Muscle of leg (tissue), 16 donors: ENCODE measurements around the gene SPINK4. TPM values are rescaled to one million over a fixed set of nuclear protein-coding genes. Genes with fewer than 3 reads are reported as not detected.
A peak's percentile ranks its signal among the peaks of the same experiment; 100 is the strongest.

Source experiments
- DNase-seq: peaks from one replicate; pipeline ENCODE4 v3.0.0; 2013
- H3K27ac ChIP-seq: one replicate; pipeline ENCODE4 v1.5.1; 2013; ENCODE audit warnings: mild to moderate bottlenecking, low read length, control low read depth
- H3K27me3 ChIP-seq: one replicate; pipeline ENCODE4 v1.6.1; 2013; ENCODE audit warnings: low read length; ENCODE audit not compliant: control insufficient read depth, insufficient read depth
- H3K36me3 ChIP-seq: one replicate; pipeline ENCODE4 v1.6.1; 2013; ENCODE audit warnings: low read length; ENCODE audit not compliant: control insufficient read depth, insufficient read depth
- H3K4me1 ChIP-seq: one replicate; pipeline ENCODE4 v1.6.1; 2013; ENCODE audit warnings: low read length; ENCODE audit not compliant: control insufficient read depth, insufficient read depth
- H3K4me3 ChIP-seq: one replicate; pipeline ENCODE4 v1.5.1; 2013; ENCODE audit warnings: low read length, control low read depth
- H3K9me3 ChIP-seq: replicated peaks from 2 replicates; pipeline ENCODE4 v1.6.1; 2013; ENCODE audit warnings: low read depth, low read length; ENCODE audit not compliant: control insufficient read depth
- WGBS: methylation state at CpG from one replicate; pipeline ENCODE4 v1.1.5; 2013; ENCODE audit warnings: missing lambda C conversion rate; ENCODE audit not compliant: insufficient coverage; 5-methylcytosine and 5-hydroxymethylcytosine counted together
- long read RNA-seq, 11 donors: transcript quantifications; one replicate each; lab custom pipeline, GENCODE V29; 2026
- polyA plus RNA-seq, 8 donors: library from polyadenylated mRNA; unstranded; fragments of 120-200 nt; gene quantifications; one replicate each; pipeline versions ENCODE4 v1.2.1 to v1.2.3, GENCODE V29; 2013; ENCODE audit warnings: inconsistent platforms in 1 of 8, low replicate concordance in 1 of 8; ENCODE audit not compliant: insufficient read length in 8 of 8, insufficient read depth in 1 of 8
- total RNA-seq: library from RNA; stranded (reverse); fragments of 120-200 nt; gene quantifications from one replicate; pipeline ENCODE4 v1.2.4, GENCODE V29; 2013

SPINK4 gene, protein sequence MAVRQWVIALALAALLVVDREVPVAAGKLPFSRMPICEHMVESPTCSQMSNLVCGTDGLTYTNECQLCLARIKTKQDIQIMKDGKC
- total RNA-seq (0.31 TPM), polyA plus RNA-seq (under 1 TPM in 3 of 8 donors, not detected in 5; 0.28 to 0.58 (median 0.49) TPM)
- long read RNA-seq, donor 1, result 0 reads
- long read RNA-seq, donor 2, result 0 reads
- long read RNA-seq, donor 3, result 0 reads
- long read RNA-seq, donor 4, result 0 reads
- long read RNA-seq, donor 5, partial matches to known transcripts, result 0 of 1 reads
- long read RNA-seq, donor 5, other reads (novel, unspliced or antisense), result 0 of 1 reads
- long read RNA-seq, donor 6, result 0 reads
- long read RNA-seq, donor 7, result 0 reads
- long read RNA-seq, donor 8, result 0 reads
- long read RNA-seq, donor 9, result 0 reads
- long read RNA-seq, donor 10, result 0 reads
- long read RNA-seq, donor 11, result 0 reads

DNA sequence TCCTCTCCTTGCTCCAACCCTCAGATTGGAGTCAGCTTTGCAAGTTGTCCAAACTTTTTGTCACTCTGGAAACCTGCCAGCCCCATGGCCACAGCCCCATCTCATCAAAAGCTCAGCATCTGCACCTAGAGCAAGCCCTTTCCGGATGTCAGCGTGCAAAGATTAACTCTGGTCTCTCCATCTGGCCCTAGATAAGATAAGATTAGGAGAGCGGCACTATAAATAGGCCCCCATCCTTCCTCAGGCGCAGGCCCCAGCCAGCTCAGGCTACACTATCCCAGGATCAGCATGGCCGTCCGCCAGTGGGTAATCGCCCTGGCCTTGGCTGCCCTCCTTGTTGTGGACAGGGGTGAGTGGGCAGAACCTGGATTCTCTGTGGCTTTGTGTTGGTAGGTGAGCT, at the start of gene SPINK4:
Gene SPINK4, plus strand, starts transcription at position 247 of the 400 bp plus-strand sequence. Its CDS starts 42 bp downstream, at position 289.
- no peak within 1 kb of the TSS for H3K27ac ChIP-seq
- no CpG with 5 or more reads among the region's 7 CpGs for WGBS
- peak; percentile 25 for DNase-seq
- H3K4me3 ChIP-seq, result no peak within 1 kb of the TSS
- H3K27me3 ChIP-seq, result peaks cover 10% of the 10 kb centered on the region
- H3K9me3 ChIP-seq, result no peaks in the 10 kb centered on the region
- H3K36me3 ChIP-seq, result no peaks in the 10 kb centered on the region
- peaks cover 5% of the 10 kb centered on the region for H3K4me1 ChIP-seq

DNA sequence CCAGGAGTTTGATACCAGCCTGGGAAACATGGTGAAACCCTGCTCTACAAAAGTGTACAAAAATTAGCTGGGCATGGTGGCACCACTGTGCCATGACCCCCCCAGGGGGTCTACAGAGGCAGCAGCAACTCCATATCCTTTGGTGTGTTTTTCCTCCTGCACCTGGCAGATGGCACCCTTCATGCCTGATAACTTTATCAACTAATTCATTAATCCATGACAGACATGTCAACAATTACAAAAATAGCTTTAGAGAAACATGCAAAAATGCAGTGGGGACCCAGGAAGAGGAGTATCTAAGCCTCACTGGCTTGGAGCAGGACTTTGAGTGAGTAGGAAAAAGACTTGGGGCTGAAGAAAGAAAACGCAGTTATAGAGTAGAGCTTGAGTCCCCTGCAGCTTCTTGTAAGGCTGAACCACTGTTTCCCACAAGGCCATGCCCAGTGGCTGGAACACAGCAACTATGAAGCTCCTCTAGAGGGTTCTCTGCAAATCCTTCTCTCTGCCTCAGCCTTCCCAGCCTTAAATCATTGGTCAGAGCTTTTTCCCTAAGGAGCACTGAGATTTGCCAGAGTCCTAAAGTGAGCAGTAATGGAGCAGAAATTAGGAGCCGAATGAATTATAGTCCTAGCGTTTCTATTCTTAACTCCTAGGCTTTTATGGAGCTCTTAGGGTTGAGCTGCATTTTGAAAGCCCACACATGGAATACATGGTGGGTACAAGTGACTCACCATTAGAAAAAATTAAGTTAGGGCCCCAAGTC, 47.3 kb upstream of the SPINK4 start:
- Histone ChIP-seq H3K36me3 (no peaks in the 10 kb centered on the region), H3K27ac (no peak overlapping the region), H3K27me3 (no peaks in the 10 kb centered on the region), H3K4me1 (peaks cover 32% of the 10 kb centered on the region), H3K4me3 (no peak overlapping the region), H3K9me3 (no peaks in the 10 kb centered on the region)
- WGBS, result 25% methylated on average over 1 of the region's 3 CpGs
- peak; percentile 53 for DNase-seq

DNA sequence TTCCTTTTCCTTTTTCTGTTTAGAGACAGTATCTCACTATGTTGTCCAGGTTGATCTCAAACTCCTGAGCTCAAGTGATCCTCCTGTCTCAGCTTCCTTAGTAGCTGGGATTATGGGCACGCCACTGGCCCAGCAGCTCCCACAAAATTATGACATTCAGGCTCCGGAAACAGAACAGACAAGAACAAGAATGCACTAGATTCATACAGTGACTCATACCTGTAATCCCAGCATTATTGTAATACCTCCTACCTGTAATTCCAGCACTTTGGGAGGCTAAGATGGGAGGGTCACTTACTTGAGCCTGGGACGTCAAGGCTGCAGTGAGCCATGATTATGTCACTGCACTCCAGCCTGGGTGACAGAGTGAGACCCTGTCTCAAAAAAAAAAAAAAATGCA, 46.1 kb upstream of the SPINK4 start:
- Histone ChIP-seq H3K9me3 (no peaks in the 10 kb centered on the region), H3K4me1 (peaks cover 23% of the 10 kb centered on the region), H3K36me3 (no peaks in the 10 kb centered on the region), H3K27ac (no peak overlapping the region), H3K4me3 (no peak overlapping the region), H3K27me3 (no peaks in the 10 kb centered on the region)
- DNase-seq, result no peak
- 73% methylated on average over 2 of the region's 3 CpGs for WGBS

DNA sequence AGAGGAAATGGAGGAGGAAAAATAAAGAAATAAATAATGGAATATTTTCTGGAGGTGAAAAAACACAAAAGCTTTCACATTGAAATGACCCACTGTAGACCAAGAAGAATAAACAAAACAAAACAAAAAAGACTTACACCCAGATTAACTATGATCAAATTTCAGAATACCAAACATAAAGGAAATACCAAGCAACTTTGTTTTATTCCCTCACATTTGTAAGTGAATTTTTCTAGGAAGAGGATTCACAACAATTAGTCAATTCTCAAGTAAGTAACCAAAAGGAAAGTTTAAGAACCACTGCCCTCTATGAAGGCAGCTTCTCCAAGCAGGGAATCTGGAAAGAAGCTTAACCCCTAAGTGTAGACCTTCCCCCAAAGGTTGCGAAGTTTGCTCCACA, 43.2 kb upstream of the SPINK4 start:
- Histone ChIP-seq H3K4me1 (peaks cover 8% of the 10 kb centered on the region), H3K36me3 (no peaks in the 10 kb centered on the region), H3K9me3 (no peaks in the 10 kb centered on the region), H3K27ac (peak overlapping the region; percentile 76), H3K4me3 (no peak overlapping the region), H3K27me3 (no peaks in the 10 kb centered on the region)
- DNase-seq, result no peak
- 86% methylated on average over 1 of the region's 1 CpG for WGBS

DNA sequence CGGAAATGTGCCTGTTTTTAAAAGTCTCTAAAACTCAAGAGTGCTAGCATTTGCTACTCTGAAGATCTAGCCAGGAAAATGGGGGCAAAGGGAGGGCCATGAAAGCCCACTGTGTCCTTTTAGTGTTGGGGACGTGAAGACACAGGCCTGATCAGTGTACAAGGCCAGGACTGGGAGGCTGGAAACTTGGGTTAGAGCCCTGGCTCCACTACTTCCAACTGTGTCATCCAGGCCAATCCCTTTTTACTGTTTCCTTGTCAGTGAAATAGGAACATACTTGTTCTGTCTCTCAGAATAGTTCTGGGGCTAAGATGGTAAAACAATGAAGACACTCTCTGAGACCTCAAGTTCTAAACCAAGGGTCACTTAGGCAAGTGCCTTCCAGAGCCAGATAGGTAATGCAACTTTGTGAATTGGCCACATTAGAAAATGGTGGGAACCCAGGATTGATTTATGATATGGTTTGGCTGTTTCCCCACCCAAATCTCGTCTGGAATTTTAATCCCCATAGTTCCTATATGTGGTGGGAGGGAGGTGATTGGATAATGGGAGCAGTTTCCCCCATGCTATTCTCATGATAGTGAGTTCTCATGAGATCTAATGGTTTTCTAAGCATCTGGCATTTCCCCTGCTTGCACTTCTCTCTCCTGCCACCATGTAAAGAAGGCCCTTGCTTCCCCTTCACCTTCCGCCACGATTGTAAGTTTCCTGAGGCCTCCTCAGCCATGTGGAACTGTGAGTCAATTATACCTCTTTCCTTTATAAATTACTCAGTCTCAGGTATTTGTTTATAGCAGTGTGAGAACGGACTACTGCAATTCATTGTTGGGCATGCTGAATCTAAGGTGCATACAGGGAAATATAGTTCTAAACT, 42.5 kb upstream of the SPINK4 start:
- H3K27ac ChIP-seq, result peak overlapping the region; percentile 76
- 14% methylated on average over 1 of the region's 6 CpGs for WGBS
- peaks cover 9% of the 10 kb centered on the region for H3K4me1 ChIP-seq
- H3K27me3 ChIP-seq, result no peaks in the 10 kb centered on the region
- H3K9me3 ChIP-seq, result no peaks in the 10 kb centered on the region
- DNase-seq, result peak; percentile 96
- H3K36me3 ChIP-seq, result no peaks in the 10 kb centered on the region
- H3K4me3 ChIP-seq, result no peak overlapping the region

DNA sequence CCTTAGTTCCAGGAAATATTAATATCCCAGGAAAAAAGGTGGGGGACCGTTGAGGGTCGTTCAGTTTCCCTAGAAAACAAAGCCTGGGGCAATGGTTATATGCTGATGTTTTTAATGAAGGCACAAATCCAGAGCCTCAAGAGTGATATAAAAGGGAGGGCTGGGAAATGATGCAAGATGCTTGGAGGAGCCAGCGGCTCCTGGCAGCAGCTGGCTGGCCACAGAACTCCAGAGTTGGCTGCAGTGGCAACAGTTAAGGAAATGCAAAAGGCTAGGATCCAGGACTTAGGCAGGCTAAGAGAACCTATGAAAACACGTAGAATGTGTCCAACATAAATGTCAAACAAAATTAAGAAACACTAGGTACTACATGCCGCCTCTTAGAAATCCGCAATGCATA, 41.8 kb upstream of the SPINK4 start:
- 41% methylated on average over 6 of the region's 6 CpGs for WGBS
- peak overlapping the region; percentile 76 for H3K27ac ChIP-seq
- H3K36me3 ChIP-seq, result no peaks in the 10 kb centered on the region
- H3K4me3 ChIP-seq, result no peak overlapping the region
- H3K9me3 ChIP-seq, result no peaks in the 10 kb centered on the region
- H3K27me3 ChIP-seq, result no peaks in the 10 kb centered on the region
- DNase-seq, result peak; percentile 78
- H3K4me1 ChIP-seq, result peaks cover 8% of the 10 kb centered on the region

DNA sequence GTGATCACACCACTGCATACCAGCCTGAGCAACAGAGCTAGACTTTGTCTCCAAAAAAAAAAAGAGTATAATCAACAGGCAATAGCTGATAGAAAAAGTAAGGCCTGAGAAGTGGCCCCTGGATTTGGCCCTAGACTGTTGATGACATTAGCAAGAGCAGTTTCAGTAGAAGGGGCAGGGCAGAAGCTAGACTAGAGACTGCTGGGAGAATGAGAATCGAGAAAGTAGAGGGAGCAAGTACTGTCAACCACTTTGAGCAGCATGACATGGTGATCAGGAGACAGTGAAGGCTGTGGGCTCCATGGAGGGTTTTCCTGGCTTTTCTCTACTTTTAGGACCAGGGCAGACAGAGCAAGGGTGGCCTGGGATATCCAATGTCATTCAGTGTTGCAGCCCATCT, 37.9 kb upstream of the SPINK4 start:
- peaks cover 8% of the 10 kb centered on the region for H3K4me1 ChIP-seq
- WGBS, result 100% methylated on average over 1 of the region's 1 CpG
- no peak overlapping the region for H3K27ac ChIP-seq
- no peak for DNase-seq
- H3K4me3 ChIP-seq, result no peak overlapping the region
- H3K36me3 ChIP-seq, result no peaks in the 10 kb centered on the region
- H3K27me3 ChIP-seq, result no peaks in the 10 kb centered on the region
- H3K9me3 ChIP-seq, result no peaks in the 10 kb centered on the region

DNA sequence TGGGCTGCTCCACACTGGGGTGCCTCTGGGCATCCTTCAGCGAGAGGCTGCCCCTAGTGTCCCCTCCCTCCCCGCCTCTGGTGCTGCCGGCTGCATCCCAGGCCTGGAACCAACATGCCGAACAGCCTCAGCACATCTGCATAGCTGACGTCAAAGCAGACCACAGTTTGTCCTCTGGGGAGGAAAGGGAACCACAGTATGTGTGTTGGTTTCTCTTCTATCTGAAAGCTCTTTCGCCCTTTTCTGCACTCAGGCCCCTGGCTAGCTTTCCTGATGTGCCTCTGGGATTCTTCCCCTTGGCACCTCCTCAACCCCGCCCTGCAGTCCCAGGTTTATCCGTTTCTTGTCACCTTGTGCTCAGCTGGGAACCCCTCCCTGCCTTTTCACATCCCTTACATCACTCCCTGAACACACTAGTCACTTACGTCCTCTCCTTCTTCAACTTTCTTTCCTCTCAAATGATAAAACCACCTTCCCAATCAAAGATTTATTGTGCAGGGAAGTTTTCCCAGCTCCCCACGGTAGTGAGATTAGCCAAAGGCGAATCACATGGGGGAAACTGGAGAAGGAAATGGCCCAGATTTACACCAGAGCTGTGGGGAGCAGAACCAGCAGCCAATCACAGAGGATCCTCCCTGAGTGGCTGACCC, 37.3 kb upstream of the SPINK4 start:
- peak overlapping the region; percentile 60 for H3K27ac ChIP-seq
- no peaks in the 10 kb centered on the region for H3K9me3 ChIP-seq
- H3K4me1 ChIP-seq, result peaks cover 8% of the 10 kb centered on the region
- peak; percentile 89 for DNase-seq
- 29% methylated on average over 6 of the region's 11 CpGs for WGBS
- no peaks in the 10 kb centered on the region for H3K36me3 ChIP-seq
- H3K4me3 ChIP-seq, result no peak overlapping the region
- H3K27me3 ChIP-seq, result no peaks in the 10 kb centered on the region

DNA sequence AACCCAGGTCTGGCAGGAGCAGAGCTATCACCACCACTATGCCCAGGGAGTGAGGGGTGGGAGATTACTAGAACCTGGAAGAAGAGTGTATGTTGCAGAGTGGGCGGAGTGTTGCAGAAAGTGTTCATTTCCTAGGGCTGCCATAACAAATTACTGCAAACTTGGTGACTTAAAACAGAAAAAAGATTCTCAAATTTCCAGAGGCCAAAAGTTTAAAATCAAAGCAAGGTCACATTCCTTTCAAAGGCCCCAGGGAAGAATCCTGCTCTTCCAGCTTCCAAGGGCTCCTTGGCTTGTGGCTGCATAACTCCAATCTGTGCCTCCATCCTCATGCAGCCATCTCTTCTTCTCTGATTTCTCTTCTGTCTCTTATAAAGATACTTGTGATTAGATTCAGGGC, 30.6 kb upstream of the SPINK4 start:
- H3K36me3 ChIP-seq, result no peaks in the 10 kb centered on the region
- H3K9me3 ChIP-seq, result no peaks in the 10 kb centered on the region
- no peak for DNase-seq
- H3K4me1 ChIP-seq, result peaks cover 8% of the 10 kb centered on the region
- no peaks in the 10 kb centered on the region for H3K27me3 ChIP-seq
- WGBS, result no CpG with 5 or more reads among the region's 1 CpG
- no peak overlapping the region for H3K4me3 ChIP-seq
- no peak overlapping the region for H3K27ac ChIP-seq
